NB4 (cell line): Measurements from ENCODE around the gene BMPR1B.
"Not testable (repeated sequence)": the region's sequence is repeated elsewhere in the genome, so short reads cannot be mapped to it uniquely, and the experiment has no call there.

Source experiments
- MYC ChIP-seq: IDR thresholded peaks from 2 replicates; pipeline ENCODE4 v1.6.1; 2011; ENCODE audit warnings: low read depth, low read length
- POLR2A ChIP-seq: IDR thresholded peaks from 2 replicates; pipeline ENCODE4 v1.6.1; 2011; ENCODE audit warnings: mild to moderate bottlenecking; ENCODE audit not compliant: insufficient read length; ENCODE audit errors: extremely low read depth
- TF ChIP-seq, protein P1 (sequence below): IDR thresholded peaks from one replicate; pipeline ENCODE4 v1.5.1; 2012; ENCODE audit warnings: low read depth, low read length
- TF ChIP-seq, protein P2 (sequence below): IDR thresholded peaks from 2 replicates; pipeline ENCODE4 v1.6.1; 2011; ENCODE audit warnings: low read depth, low read length

- TF ChIP-seq, protein P1, sequence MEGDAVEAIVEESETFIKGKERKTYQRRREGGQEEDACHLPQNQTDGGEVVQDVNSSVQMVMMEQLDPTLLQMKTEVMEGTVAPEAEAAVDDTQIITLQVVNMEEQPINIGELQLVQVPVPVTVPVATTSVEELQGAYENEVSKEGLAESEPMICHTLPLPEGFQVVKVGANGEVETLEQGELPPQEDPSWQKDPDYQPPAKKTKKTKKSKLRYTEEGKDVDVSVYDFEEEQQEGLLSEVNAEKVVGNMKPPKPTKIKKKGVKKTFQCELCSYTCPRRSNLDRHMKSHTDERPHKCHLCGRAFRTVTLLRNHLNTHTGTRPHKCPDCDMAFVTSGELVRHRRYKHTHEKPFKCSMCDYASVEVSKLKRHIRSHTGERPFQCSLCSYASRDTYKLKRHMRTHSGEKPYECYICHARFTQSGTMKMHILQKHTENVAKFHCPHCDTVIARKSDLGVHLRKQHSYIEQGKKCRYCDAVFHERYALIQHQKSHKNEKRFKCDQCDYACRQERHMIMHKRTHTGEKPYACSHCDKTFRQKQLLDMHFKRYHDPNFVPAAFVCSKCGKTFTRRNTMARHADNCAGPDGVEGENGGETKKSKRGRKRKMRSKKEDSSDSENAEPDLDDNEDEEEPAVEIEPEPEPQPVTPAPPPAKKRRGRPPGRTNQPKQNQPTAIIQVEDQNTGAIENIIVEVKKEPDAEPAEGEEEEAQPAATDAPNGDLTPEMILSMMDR, result not testable (repeated sequence)
- not testable (repeated sequence) for TF ChIP-seq POLR2A, MYC
- TF ChIP-seq, protein P2, sequence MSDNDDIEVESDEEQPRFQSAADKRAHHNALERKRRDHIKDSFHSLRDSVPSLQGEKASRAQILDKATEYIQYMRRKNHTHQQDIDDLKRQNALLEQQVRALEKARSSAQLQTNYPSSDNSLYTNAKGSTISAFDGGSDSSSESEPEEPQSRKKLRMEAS, result not testable (repeated sequence)
Observed at GRCh38 chr4:95139424-95139823, 381.7 kb downstream of the BMPR1B start.
